ENCODE data around the gene EPHB6.
A peak's percentile ranks its signal among the peaks of the same experiment; 100 is the strongest.

EPHB6 gene

GRCh38 chr7:142862351-142862750 lies 7.5 kb downstream of the EPHB6 start:
- Histone ChIP-seq H3K27ac (ENCODE audit: extremely low read depth, low read depth, low read length) (no peak overlapping the region), H3K4me1 (ENCODE audit: control insufficient read depth, insufficient read depth, low read length) (no peaks in the 10 kb centered on the region), H3K4me3 (ENCODE audit: low read depth, low read length) (no peak overlapping the region), H3K9me3 (ENCODE audit: control insufficient read depth, insufficient read depth, low read depth, low read length) (no peaks in the 10 kb centered on the region), H3K36me3 (ENCODE audit: control insufficient read depth in 2 of 2, insufficient read depth in 1 of 2, low read length in 2 of 2) (peaks cover 0 to 5% of the 10 kb centered on the region in 2 experiments; a peak in 1 of 3 replicates)
- ChIA-PET CTCF (interaction anchor here (0.7 to 5.5 kb wide), 3 partner anchors 10 to 258 kb away, joined by 3 to 24 read pairs (median 3); no protein-coding TSS in a partner anchor), POLR2A (no interaction called here)
- TF ChIP-seq OSR2 (tag by site-specific recombination; IDR thresholded peaks at IDR 0.05), result no peak
- TF ChIP-seq ZNF19 (tag by site-specific recombination; IDR thresholded peaks at IDR 0.05; ENCODE audit: low read depth), result no peak

GRCh38 chr7:142862786-142863400 lies 8.0 kb downstream of the EPHB6 start:
- Histone ChIP-seq H3K4me3 (ENCODE audit: low read depth, low read length) (no peak overlapping the region), H3K9me3 (ENCODE audit: control insufficient read depth, insufficient read depth, low read depth, low read length) (no peaks in the 10 kb centered on the region), H3K27ac (ENCODE audit: extremely low read depth, low read depth, low read length) (no peak overlapping the region), H3K36me3 (ENCODE audit: control insufficient read depth in 2 of 2, insufficient read depth in 1 of 2, low read length in 2 of 2) (peaks cover 0 to 5% of the 10 kb centered on the region in 2 experiments; a peak in 1 of 3 replicates), H3K4me1 (ENCODE audit: control insufficient read depth, insufficient read depth, low read length) (no peaks in the 10 kb centered on the region)
- CTCF ChIA-PET, result interaction anchor here (0.7 to 5.5 kb wide), 3 partner anchors 9 to 259 kb away, joined by 3 to 24 read pairs (median 3); no protein-coding TSS in a partner anchor
- no peak for TF ChIP-seq BCL11B (tag by site-specific recombination; IDR thresholded peaks at IDR 0.05; ENCODE audit: low read depth)
- TF ChIP-seq ZNF132 (tag by site-specific recombination; IDR thresholded peaks at IDR 0.05; ENCODE audit: borderline replicate concordance), result no peak
- TF ChIP-seq, protein P1, sequence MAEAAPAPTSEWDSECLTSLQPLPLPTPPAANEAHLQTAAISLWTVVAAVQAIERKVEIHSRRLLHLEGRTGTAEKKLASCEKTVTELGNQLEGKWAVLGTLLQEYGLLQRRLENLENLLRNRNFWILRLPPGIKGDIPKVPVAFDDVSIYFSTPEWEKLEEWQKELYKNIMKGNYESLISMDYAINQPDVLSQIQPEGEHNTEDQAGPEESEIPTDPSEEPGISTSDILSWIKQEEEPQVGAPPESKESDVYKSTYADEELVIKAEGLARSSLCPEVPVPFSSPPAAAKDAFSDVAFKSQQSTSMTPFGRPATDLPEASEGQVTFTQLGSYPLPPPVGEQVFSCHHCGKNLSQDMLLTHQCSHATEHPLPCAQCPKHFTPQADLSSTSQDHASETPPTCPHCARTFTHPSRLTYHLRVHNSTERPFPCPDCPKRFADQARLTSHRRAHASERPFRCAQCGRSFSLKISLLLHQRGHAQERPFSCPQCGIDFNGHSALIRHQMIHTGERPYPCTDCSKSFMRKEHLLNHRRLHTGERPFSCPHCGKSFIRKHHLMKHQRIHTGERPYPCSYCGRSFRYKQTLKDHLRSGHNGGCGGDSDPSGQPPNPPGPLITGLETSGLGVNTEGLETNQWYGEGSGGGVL (tag by site-specific recombination; IDR thresholded peaks at IDR 0.05), result no peak
- no peak for TF ChIP-seq ZNF311 (tag by site-specific recombination; IDR thresholded peaks at IDR 0.05; ENCODE audit: borderline replicate concordance)
- TF ChIP-seq OSR2 (tag by site-specific recombination; IDR thresholded peaks at IDR 0.05), result no peak
- TF ChIP-seq ZNF121 (tag by site-specific recombination; IDR thresholded peaks at IDR 0.05), result no peak
- TF ChIP-seq, protein P2, sequence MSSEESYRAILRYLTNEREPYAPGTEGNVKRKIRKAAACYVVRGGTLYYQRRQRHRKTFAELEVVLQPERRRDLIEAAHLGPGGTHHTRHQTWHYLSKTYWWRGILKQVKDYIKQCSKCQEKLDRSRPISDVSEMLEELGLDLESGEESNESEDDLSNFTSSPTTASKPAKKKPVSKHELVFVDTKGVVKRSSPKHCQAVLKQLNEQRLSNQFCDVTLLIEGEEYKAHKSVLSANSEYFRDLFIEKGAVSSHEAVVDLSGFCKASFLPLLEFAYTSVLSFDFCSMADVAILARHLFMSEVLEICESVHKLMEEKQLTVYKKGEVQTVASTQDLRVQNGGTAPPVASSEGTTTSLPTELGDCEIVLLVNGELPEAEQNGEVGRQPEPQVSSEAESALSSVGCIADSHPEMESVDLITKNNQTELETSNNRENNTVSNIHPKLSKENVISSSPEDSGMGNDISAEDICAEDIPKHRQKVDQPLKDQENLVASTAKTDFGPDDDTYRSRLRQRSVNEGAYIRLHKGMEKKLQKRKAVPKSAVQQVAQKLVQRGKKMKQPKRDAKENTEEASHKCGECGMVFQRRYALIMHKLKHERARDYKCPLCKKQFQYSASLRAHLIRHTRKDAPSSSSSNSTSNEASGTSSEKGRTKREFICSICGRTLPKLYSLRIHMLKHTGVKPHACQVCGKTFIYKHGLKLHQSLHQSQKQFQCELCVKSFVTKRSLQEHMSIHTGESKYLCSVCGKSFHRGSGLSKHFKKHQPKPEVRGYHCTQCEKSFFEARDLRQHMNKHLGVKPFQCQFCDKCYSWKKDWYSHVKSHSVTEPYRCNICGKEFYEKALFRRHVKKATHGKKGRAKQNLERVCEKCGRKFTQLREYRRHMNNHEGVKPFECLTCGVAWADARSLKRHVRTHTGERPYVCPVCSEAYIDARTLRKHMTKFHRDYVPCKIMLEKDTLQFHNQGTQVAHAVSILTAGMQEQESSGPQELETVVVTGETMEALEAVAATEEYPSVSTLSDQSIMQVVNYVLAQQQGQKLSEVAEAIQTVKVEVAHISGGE (tag by site-specific recombination; conservative IDR thresholded peaks at IDR 0.05; ENCODE audit: low read depth), result no peak
- no peak for TF ChIP-seq ZSCAN30 (tag by site-specific recombination; IDR thresholded peaks at IDR 0.05)
- POLR2A ChIA-PET, result no interaction called here

DNA sequence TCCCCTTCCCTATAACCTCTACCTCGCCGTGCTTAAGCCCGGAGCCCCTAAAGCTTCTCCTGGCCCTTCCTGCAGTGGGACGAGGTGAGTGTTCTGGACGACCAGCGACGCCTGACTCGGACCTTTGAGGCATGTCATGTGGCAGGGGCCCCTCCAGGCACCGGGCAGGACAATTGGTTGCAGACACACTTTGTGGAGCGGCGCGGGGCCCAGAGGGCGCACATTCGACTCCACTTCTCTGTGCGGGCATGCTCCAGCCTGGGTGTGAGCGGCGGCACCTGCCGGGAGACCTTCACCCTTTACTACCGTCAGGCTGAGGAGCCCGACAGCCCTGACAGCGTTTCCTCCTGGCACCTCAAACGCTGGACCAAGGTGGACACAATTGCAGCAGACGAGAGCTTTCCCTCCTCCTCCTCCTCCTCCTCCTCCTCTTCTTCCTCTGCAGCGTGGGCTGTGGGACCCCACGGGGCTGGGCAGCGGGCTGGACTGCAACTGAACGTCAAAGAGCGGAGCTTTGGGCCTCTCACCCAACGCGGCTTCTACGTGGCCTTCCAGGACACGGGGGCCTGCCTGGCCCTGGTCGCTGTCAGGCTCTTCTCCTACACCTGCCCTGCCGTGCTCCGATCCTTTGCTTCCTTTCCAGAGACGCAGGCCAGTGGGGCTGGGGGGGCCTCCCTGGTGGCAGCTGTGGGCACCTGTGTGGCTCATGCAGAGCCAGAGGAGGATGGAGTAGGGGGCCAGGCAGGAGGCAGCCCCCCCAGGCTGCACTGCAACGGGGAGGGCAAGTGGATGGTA lies 9.2 kb downstream of the EPHB6 start:
- CTCF ChIA-PET, result interaction anchor here (1.0 to 5.5 kb wide), 4 partner anchors 8 to 16 kb away, joined by 3 to 24 read pairs (median 4); no protein-coding TSS in a partner anchor
- no peaks in the 10 kb centered on the region for H3K4me1 ChIP-seq (ENCODE audit: control insufficient read depth, insufficient read depth, low read length)
- POLR2A ChIA-PET, result no interaction called here
- H3K27ac ChIP-seq (ENCODE audit: extremely low read depth, low read depth, low read length), result no peak overlapping the region
- H3K9me3 ChIP-seq (ENCODE audit: control insufficient read depth, insufficient read depth, low read depth, low read length), result no peaks in the 10 kb centered on the region
- H3K4me3 ChIP-seq (ENCODE audit: low read depth, low read length), result no peak overlapping the region
- H3K36me3 ChIP-seq (ENCODE audit: control insufficient read depth in 2 of 2, insufficient read depth in 1 of 2, low read length in 2 of 2), result peaks cover 0 to 5% of the 10 kb centered on the region in 2 experiments; a peak in 1 of 3 replicates
- TF ChIP-seq ZNF664 (tag by site-specific recombination; IDR thresholded peaks at IDR 0.05) (no peak), GLIS1 (tag by site-specific recombination; IDR thresholded peaks at IDR 0.05) (peak; percentile 40; the same call in 1 of the 2 replicates), ZFP3 (tag by site-specific recombination; IDR thresholded peaks at IDR 0.05; ENCODE audit: low read depth) (no peak), HOXC10 (CRISPR knock-in tag; IDR thresholded peaks at IDR 0.05) (no peak), ZSCAN23 (tag by site-specific recombination; IDR thresholded peaks at IDR 0.05) (no peak)
- TF ChIP-seq, protein P3, sequence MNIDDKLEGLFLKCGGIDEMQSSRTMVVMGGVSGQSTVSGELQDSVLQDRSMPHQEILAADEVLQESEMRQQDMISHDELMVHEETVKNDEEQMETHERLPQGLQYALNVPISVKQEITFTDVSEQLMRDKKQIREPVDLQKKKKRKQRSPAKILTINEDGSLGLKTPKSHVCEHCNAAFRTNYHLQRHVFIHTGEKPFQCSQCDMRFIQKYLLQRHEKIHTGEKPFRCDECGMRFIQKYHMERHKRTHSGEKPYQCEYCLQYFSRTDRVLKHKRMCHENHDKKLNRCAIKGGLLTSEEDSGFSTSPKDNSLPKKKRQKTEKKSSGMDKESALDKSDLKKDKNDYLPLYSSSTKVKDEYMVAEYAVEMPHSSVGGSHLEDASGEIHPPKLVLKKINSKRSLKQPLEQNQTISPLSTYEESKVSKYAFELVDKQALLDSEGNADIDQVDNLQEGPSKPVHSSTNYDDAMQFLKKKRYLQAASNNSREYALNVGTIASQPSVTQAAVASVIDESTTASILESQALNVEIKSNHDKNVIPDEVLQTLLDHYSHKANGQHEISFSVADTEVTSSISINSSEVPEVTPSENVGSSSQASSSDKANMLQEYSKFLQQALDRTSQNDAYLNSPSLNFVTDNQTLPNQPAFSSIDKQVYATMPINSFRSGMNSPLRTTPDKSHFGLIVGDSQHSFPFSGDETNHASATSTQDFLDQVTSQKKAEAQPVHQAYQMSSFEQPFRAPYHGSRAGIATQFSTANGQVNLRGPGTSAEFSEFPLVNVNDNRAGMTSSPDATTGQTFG (tag by site-specific recombination; IDR thresholded peaks at IDR 0.05; ENCODE audit: borderline replicate concordance), result no peak
